SIG-M5 treated with dmso at 0.1 percent for 504 hours (cell line): ENCODE results near the gene NPSR1.
"Not testable (repeated sequence)": the region's sequence is repeated elsewhere in the genome, so short reads cannot be mapped to it uniquely, and the experiment has no call there.

Source experiments
- DNase-seq: peaks from one replicate; lab custom pipeline; 2025; ENCODE audit not compliant: unreplicated experiment; lab: John Stamatoyannopoulos, UW

The NPSR1 gene

GRCh38 chr7:34868602-34869001, 210.6 kb downstream of the NPSR1 start:
- DNase-seq = not testable (repeated sequence)

DNA sequence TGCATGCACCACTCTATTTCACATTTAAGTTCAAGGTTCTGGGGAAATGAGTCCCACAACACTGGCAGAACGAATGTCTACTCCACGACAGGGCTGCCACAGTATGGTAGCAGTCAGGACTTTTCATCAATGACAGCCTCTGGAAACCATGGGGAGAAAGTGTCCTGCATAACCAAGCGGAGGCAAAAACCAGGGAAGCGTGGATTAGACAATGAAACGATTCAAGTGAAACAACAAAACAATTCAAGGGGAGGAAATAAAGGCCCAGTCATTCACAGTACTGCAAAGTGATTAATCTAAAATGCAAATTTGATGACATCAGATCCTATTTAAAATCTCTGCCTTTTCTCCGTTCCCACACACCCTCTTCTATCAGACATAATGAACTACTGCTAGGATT, 211.0 kb downstream of the NPSR1 start:
- DNase-seq = no peak

DNA sequence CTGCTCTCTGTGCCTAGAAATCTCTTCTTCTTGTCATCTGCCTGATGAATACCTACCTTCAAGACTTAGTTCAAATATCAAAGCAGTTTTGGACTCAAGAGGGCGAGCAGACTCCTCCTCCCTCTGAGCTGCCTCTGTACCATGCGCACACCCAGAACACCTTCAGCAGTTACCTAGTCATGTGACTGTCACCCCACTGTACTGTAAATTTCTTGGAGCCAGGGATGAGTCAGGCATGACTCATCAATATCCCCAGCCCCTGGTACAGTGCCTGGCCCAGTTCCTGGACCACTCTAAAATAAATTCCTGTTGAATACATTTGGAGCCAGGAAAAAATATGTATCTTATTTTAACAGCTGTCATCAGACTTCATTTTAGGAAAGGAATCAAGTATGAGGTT, 212.0 kb downstream of the NPSR1 start:
- DNase-seq = not testable (repeated sequence)

DNA sequence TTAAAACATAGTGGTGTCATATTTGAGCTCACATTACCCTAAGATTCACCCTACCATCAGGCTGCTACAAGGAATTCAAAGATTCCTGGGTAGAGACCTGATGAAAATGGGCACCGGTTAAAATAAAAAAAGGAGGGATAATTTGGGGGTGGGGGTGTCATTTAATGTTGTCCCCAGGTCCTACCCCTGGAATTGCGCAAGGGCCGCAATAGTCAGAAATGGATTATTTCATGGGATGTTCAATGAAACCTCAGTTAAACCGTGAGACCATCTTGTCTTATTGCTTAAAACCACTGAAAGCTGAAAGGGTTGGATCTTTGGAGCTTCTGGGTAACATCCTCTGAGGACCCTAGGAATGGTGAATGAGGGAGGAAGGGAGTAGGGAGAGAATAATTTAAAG, 216.3 kb downstream of the NPSR1 start:
- DNase-seq = not testable (repeated sequence)

DNA sequence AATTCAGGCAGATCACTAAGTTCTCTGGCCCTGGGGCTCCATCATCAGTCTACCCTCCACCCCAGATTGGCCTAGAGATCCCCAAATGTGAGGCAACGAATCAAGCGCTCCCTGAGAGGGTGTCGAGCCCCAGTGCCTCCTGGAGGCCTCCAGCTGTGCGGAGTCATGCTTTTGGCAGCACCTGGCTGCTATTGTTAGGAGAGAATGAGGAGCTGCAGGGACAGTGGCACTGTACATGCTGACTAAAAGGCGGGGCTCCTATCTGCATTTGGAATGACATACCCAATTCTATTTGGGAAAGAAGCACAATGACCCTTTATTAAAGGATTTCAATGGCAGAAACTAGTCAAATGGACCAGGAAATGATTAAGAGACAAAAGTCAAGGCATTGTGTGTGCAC, 217.5 kb downstream of the NPSR1 start:
- no peak for DNase-seq

DNA sequence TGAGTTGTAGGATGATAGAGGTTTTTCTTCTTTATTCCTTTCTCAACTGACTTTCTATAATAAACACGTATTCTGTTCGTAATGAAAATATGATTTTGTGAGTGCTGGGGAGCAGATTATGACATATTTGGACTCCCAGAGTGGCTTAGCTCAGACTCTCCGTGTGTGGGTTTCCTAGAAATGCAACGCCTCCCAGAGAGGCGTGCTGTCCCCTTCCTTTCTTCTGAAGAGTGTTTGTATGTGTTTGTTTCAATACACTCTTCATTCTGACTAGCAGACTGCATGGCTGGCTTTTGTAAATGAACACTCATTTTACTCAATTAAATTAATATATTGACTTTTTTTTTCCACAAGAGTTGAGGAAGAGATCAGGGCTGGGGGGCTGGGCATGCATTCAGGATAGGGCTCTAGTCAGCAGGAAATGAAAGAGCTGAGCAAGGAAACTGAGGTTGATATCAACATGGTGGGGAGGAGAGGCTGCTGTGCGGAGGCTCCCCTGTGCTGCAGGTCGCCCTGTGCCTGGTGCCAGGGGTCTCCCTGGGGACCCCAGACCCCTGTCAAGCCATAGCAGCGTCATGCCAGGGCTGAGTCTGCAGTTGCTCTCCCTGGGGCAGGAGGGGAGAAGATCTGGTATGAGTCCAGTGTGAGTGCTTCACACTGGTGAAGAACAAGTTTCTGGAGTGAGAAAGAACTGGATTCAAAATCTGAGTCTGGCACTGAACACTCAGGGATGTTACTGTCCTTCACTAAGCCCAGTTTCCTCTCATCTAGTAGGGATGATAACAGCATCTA, 221.1 kb downstream of the NPSR1 start:
- not testable (repeated sequence) for DNase-seq

DNA sequence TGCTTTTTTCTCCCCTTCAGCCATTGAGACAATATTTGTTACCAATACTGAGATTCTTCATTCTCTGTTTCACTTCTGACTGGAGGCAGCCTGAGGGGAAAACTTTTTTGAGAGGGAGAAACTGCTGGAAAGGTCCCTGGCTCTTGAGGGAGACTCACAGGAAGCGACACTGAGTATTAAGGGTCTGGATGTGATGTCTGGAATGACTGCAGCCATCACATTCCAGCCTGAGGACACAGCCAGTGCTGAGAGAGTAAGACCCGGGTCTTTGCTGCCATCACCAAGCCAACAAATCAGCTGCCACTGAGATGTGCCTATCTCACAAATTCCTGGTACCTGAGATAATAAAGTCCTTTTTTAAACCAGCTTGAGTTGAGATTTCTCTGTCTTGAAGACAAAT, 221.9 kb downstream of the NPSR1 start:
- DNase-seq = no peak

DNA sequence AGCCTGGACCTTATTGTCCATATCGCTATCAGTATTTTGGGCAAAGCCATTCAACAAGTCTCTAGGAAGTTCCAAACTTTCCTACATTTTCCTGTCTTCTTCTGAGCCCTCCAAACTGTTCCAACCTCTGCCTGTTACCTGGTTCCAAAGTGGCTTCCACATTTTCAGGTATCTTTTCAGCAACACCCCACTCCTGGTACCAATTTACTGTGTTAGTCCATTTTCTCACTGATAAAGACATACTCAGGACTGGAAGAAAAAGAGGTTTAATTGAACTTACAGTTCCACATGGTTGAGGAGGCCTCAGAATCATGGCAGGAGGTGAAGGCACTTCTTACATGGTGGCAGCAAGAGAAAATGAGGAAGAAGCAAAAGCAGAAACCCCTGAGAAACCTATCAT, 225.8 kb downstream of the NPSR1 start:
- not testable (repeated sequence) for DNase-seq

- DNase-seq = peak; percentile 67
Observed at GRCh38 chr7:34886856-34887255, 228.8 kb downstream of the NPSR1 start.

DNA sequence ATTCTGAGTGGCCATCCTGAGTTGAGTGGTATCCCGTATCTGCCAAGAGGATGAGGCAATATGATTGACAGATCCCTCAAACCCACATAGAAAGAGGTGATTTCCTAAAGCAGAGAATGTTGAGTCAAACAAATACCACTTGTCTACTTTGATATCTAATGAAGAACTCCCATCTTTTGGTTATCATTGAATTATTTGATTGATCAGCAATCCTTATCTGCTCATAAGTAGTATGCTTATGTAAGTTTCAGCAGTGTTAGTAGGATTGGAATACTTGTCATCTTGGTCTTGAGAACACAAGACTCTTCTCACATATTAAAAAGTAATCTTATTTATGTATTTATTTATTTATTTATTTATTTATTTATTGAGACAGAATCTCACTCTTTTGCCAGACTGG, 231.9 kb downstream of the NPSR1 start:
- no peak for DNase-seq

DNA sequence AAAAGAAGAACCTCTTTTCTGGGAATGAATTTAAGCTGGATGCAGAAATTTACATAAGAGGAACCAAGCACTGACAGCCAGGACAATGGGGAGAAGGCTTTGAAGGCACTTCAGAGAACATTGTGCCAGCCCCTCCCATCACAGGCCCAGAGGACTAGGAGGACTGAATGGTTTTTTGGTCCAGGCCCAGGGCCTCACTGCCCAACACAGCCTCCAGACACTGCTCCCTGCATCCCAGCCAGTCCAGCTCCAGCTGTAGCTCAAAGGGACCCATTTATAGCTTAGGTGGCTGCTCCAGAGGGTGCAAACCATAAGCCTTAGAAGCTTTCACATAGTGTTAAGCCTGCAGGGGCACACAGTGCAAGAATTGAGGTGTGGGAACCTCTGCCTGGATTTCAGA, 237.2 kb downstream of the NPSR1 start:
- no peak for DNase-seq
